ENCODE results near the gene BLOC1S3.

DNA sequence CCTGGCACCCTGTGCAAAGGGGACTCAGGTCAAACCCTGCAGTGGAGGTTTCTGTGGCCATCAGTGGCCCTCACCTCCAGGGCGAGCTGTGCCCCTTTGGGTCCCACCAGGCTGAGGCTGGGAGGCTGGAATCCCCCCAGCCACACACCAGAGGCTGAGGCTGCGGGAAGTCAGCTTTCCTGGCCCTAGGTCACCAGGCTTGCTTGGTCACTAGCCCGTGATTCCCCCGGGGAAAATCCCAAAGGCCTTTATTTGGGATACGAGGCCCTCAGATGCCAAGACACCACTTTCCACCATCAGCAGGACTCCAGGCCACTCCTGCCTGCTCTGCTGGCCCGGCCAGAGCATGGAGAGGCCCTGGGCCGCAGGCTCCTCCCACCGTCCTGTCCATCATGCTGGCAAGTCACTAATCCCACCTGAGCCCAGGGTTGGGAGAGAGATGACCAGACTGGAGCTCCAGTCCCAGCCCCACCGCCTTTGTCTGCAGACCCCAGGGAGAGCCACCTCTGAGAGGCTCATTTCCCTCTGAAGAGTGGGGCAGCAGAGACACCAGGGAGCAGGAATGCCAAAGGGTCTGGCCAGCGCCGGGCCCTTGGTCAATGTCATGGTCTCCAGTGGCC, 22.5 kb upstream of the BLOC1S3 start:
- TF ChIP-seq, protein P1, sequence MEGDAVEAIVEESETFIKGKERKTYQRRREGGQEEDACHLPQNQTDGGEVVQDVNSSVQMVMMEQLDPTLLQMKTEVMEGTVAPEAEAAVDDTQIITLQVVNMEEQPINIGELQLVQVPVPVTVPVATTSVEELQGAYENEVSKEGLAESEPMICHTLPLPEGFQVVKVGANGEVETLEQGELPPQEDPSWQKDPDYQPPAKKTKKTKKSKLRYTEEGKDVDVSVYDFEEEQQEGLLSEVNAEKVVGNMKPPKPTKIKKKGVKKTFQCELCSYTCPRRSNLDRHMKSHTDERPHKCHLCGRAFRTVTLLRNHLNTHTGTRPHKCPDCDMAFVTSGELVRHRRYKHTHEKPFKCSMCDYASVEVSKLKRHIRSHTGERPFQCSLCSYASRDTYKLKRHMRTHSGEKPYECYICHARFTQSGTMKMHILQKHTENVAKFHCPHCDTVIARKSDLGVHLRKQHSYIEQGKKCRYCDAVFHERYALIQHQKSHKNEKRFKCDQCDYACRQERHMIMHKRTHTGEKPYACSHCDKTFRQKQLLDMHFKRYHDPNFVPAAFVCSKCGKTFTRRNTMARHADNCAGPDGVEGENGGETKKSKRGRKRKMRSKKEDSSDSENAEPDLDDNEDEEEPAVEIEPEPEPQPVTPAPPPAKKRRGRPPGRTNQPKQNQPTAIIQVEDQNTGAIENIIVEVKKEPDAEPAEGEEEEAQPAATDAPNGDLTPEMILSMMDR (conservative IDR thresholded peaks at IDR 0.05; ENCODE audit: low read depth, low read length): no peak
- TF ChIP-seq EZH2phosphoT487 (IDR thresholded peaks at IDR 0.05; ENCODE audit: borderline replicate concordance, low read length): no peak
